Adrenal gland (tissue), 12 donors: ENCODE results near the gene PTPRU. TPM values are rescaled to one million over a fixed set of nuclear protein-coding genes. Genes with fewer than 3 reads are reported as not detected.

Experiments
- DNase-seq, 7 donors: peaks; one replicate each; pipeline ENCODE4 v3.0.0-alpha.2; 2019 to 2020
- H3K27ac ChIP-seq, 5 donors: fragments of 200-600 bp; sonication (generic) in 4 of 5; 1 replicate in 3 of 5; 2 replicates in 2 of 5; pipeline versions ENCODE4 v1.5.1 to v1.8.0; 2016 to 2020; ENCODE audit warnings: mild to moderate bottlenecking in 1 of 5
- H3K27me3 ChIP-seq: fragments of 200-600 bp; 2 replicates; pipeline ENCODE4 v1.8.0; 2021
- H3K36me3 ChIP-seq, 2 donors: fragments of 200-600 bp; replicated peaks in 1 of 2; 1 replicate in 1 of 2; 2 replicates in 1 of 2; pipeline versions ENCODE4 v1.5.1 to v1.8.0; 2018 to 2022
- H3K4me1 ChIP-seq, 2 donors: fragments of 200-600 bp; replicated peaks in 1 of 2; 1 replicate in 1 of 2; 2 replicates in 1 of 2; pipeline versions ENCODE4 v1.5.1 to v1.8.0; 2018 to 2021
- H3K4me3 ChIP-seq, 4 donors: fragments of 200-600 bp; sonication (generic) in 3 of 4; one replicate each; pipeline ENCODE4 v1.5.1; 2016 to 2018
- H3K9me3 ChIP-seq, 3 donors: fragments of 200-600 bp; sonication (generic) in 1 of 3; replicated peaks in 1 of 3; 1 replicate in 2 of 3; 2 replicates in 1 of 3; pipeline versions ENCODE4 v1.5.1 to v1.8.0; 2016 to 2021
- CTCF ChIP-seq, 6 experiments: fragments of 450-650 bp in 4 of 6; fragments of 200-600 bp in 2 of 6; sonication (generic) in 1 of 6; IDR thresholded peaks; 1 replicate in 5 of 6; 2 replicates in 1 of 6; pipeline versions ENCODE4 v1.5.1 to v1.8.0; 2016 to 2021; ENCODE audit warnings: antibody characterized with exemption in 6 of 6, mild to moderate bottlenecking in 2 of 6, moderate library complexity in 1 of 6
- POLR2A ChIP-seq, 2 donors: fragments of 450-650 bp; IDR thresholded peaks; one replicate each; pipeline ENCODE4 v1.6.1; 2017; ENCODE audit warnings: antibody characterized with exemption in 2 of 2, mild to moderate bottlenecking in 2 of 2, moderate library complexity in 1 of 2
- WGBS, 4 donors: extraction: QIAGEN DNeasy Blood & Tissue Kit in 2 of 4; methylation state at CpG; one replicate each; pipeline versions ENCODE4 v1.1.5 to v1.1.7; 2013 to 2017; 5-methylcytosine and 5-hydroxymethylcytosine counted together
- intact Hi-C, 2 donors: fragments of 100-400 bp; cut with DNase I; formaldehyde crosslinking; loops; one replicate each; pipeline versions ENCODE4 v1.14.1 to v1.15.0; 2022 to 2023
- polyA plus RNA-seq, 3 donors: library from polyadenylated mRNA; stranded (reverse); fragments of 200-250 nt in 2 of 3; fragments of 350-450 nt in 1 of 3; fragmentation: Illumina TruSeq in 1 of 3; extraction: RNeasy Lipid Tissue Mini Kit (QIAGEN cat#74804) in 1 of 3; gene quantifications; one replicate each; pipeline ENCODE4 v1.2.3, GENCODE V29; 2013 to 2014
- total RNA-seq, 9 donors: library from RNA; depleted of rRNA in 4 of 9; stranded (reverse); fragments of >200 nt in 4 of 9; fragments of 120-200 nt in 1 of 9; fragmentation: NEBNext Ultra II Directional in 1 of 9; extraction: Animal tissue kit (Norgen Biotek cat#: 25700) in 1 of 9; gene quantifications; one replicate each; pipeline versions ENCODE4 v1.1.0 to v1.2.4, GENCODE V29; 2013 to 2023
- donor health status: healthy with polysubstance abuse.
- donor health status: Bipolar disorder and iron deficiency.
- donor health status: DM: yes; HTN: yes; CAD: no.
- donor health status: DM: no; HTN: no; CAD: no.
- donor health status: DM: no; HTN: no; CAD: no.
- donor health status: DM: yes; HTN: yes; CAD: no.

The PTPRU gene
- total and polyA plus RNA-seq, 12 donors: 1.4 to 14.4 (median 6.7) TPM

DNA sequence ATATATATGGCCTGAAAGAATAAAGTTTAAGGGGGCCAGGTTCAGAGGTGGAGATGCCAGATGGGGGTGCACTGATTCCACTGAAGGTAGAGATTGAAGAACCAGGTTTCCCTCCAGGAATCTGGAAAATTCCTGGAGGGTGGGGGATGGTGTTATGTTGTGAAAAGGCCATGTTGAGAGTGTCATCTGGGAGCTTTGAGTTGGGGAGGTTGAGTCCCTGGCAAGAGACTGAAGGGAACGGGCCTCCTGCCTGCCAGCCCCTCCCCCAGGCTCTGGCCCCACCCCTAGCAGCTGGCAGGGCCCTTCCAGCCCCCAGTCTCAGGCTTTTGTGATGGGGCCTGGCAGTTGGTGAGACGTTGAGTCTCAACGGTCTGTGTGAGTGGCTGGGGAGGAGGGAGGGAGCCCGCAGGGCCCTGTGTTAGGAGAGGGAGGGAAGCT, 4.1 kb downstream of the PTPRU start:
- peaks cover 0 to 9% of the 10 kb centered on the region in 2 donors for H3K4me1 ChIP-seq
- 30 to 69% (median 48%) methylated on average over 4 of the region's 4 CpGs for WGBS, 4 donors
- H3K4me3 ChIP-seq: no peak overlapping the region
- no peaks in the 10 kb centered on the region for H3K9me3 ChIP-seq
- peaks cover 6% of the 10 kb centered on the region for H3K27me3 ChIP-seq
- no peak for DNase-seq
- TF ChIP-seq POLR2A (IDR thresholded peaks at IDR 0.05) (no peak), CTCF (IDR thresholded peaks at IDR 0.05) (no peak)
- intact Hi-C loops: loop anchor here in 1 of 2 donors (10.0 kb wide), 2 partner anchors 614 to 874 kb away; no protein-coding TSS in a partner anchor
- no peaks in the 10 kb centered on the region for H3K36me3 ChIP-seq
- H3K27ac ChIP-seq: no peak overlapping the region

GRCh38 chr1:29240986-29241385, 4.7 kb downstream of the PTPRU start:
- WGBS, 4 donors: 51 to 78% (median 72%) methylated on average over 2 of the region's 2 CpGs
- Histone ChIP-seq H3K27ac (no peak overlapping the region), H3K27me3 (peaks cover 6% of the 10 kb centered on the region), H3K36me3 (no peaks in the 10 kb centered on the region), H3K4me3 (no peak overlapping the region), H3K9me3 (no peaks in the 10 kb centered on the region), H3K4me1 (peaks cover 0 to 9% of the 10 kb centered on the region in 2 donors)
- intact Hi-C loops: loop anchor here in 1 of 2 donors (10.0 kb wide), 2 partner anchors 614 to 874 kb away; no protein-coding TSS in a partner anchor
- DNase-seq: no peak
- TF ChIP-seq POLR2A (IDR thresholded peaks at IDR 0.05) (no peak), CTCF (IDR thresholded peaks at IDR 0.05) (no peak)

GRCh38 chr1:29243023-29243870, 6.9 kb downstream of the PTPRU start:
- intact Hi-C loops: loop anchor here in 1 of 2 donors (10.0 kb wide), 2 partner anchors 612 to 872 kb away; no protein-coding TSS in a partner anchor

More at GRCh38 chr1:29243023-29243870, 6.9 kb downstream of the PTPRU start:
- no peaks in the 10 kb centered on the region for H3K9me3 ChIP-seq
- WGBS, 4 donors: 75 to 79% (median 76%) methylated on average over 16 of the region's 16 CpGs
- DNase-seq: no peak
- TF ChIP-seq CTCF (IDR thresholded peaks at IDR 0.05) (no peak), POLR2A (IDR thresholded peaks at IDR 0.05) (no peak)
- no peak overlapping the region for H3K27ac ChIP-seq
- H3K4me1 ChIP-seq: no peaks in the 10 kb centered on the region
- no peaks in the 10 kb centered on the region for H3K36me3 ChIP-seq
- peaks cover 6% of the 10 kb centered on the region for H3K27me3 ChIP-seq
- no peak overlapping the region for H3K4me3 ChIP-seq
